Neural progenitor cell (in vitro differentiated cells): ENCODE results near the gene PRX.

Experiments used
- CTCF ChIP-seq: fragments of 200-600 bp; sonication (generic); IDR thresholded peaks from 2 replicates; pipeline ENCODE4 v1.5.1; 2017; ENCODE audit warnings: antibody characterized with exemption, mild to moderate bottlenecking
- EZH2 ChIP-seq: fragments of 200-600 bp; sonication (generic); IDR thresholded peaks from 2 replicates; pipeline ENCODE4 v1.6.1; 2017; ENCODE audit warnings: antibody characterized with exemption, mild to moderate bottlenecking, moderate library complexity

GRCh38 chr19:40453151-40453735, 40.1 kb upstream of the PRX start:
- no peak for TF ChIP-seq CTCF
- no peak for TF ChIP-seq EZH2
